ACHN (cell line): ENCODE data around the gene NPR3.

Experiments used
- DNase-seq: peaks from one replicate; pipeline ENCODE4 v3.0.0-alpha.2; 2015
- in situ Hi-C: cut with HindIII; loops from 2 replicates; pipeline ENCODE4 v1.10.0; 2017; ENCODE audit warnings: low sequenced_read_pairs, low pct_ligation_motif_present, low pct_unique_long_range_greater_than_20kb

Gene NPR3

DNA sequence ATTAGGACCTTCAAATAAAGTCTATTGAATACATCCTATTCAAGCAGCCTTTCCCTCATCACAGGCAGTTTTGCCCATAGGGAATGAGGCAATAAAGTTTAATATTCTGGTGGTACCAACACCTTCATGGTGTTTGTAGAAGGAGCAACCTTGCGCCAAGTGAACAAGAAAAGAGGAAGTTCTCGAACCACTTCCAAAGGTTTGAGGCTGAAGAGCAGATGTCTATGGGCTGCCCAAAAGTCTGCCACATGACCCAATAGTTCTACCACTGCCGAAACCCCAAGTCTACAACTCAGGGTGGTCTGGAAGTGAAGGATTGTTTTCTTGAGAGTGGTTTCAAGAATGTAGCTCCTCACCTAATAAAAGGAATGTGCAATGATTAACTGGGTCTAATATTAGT is 123.1 kb downstream of the NPR3 start:
- DNase-seq: no peak
- in situ Hi-C loops: no loop called here

GRCh38 chr5:32836176-32836575 is 125.1 kb downstream of the NPR3 start:
- DNase-seq: no peak
- in situ Hi-C loops: no loop called here

GRCh38 chr5:32837211-32837610 is 126.1 kb downstream of the NPR3 start:
- DNase-seq: no peak
- in situ Hi-C loops: no loop called here

DNA sequence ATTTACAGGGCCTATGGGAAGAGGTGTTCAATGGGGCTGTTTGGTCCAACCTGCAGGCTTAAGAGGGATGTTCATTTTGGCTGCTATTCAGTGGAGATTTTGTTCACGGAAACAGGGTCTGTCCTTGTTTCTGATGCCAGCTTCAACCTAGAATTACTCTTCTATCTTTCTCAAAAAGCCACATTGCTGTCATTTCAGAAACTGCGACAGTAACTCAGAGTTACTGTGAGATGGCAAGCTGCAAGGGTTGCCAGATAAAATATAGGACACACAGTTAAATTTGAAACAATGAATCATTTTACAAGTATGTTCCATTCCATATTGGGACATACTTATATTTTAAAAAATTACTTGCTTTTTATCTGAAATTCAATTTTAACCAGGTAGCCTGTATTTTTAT is 128.0 kb downstream of the NPR3 start:
- in situ Hi-C loops: no loop called here

GRCh38 chr5:32840606-32841005 is 129.5 kb downstream of the NPR3 start:
- in situ Hi-C loops: no loop called here
- no peak for DNase-seq

More for the DNA sequence above, 128.0 kb downstream of the NPR3 start:
- DNase-seq: no peak
